SK-N-SH (cell line): ENCODE results near the gene KRT23. TPM values are rescaled to one million over a fixed set of nuclear protein-coding genes. Genes with fewer than 3 reads are reported as not detected.

Source experiments
- CTCF ChIA-PET: fragments of 300-600, 350-600 bp; formaldehyde crosslinking; extraction: SDS; loops from one replicate; lab custom pipeline; 2021; lab: Yijun Ruan, JAX
- POLR2A ChIA-PET: fragments of 350-600 bp; sonication (Branson Sonifier 250); formaldehyde crosslinking; extraction: SDS; loops from one replicate; lab custom pipeline; 2020; ENCODE audit warnings: antibody characterized with exemption, inconsistent platforms; lab: Yijun Ruan, JAX
- DNase-seq: peaks from one replicate; pipeline ENCODE4 v3.0.0; 2012
- H2AFZ ChIP-seq: fragments of 200-600 bp; sonication (generic); 2 replicates; pipeline ENCODE4 v1.8.1; 2016; ENCODE audit warnings: antibody characterized with exemption, mild to moderate bottlenecking, low read depth
- H3F3A ChIP-seq: fragments of 200-600 bp; sonication (generic); replicated peaks from 2 replicates; pipeline ENCODE3; 2016; ENCODE audit warnings: antibody characterized with exemption, mild to moderate bottlenecking; ENCODE audit not compliant: insufficient read depth
- H3K27ac ChIP-seq, 2 experiments: fragments of 200-500 bp in 1 of 2; fragments of 200-600 bp in 1 of 2; sonication (Bioruptor generic) in 1 of 2; sonication (generic), shearing (Covaris generic) in 1 of 2; 2 replicates each; pipeline versions ENCODE4 v1.5.1 to v1.6.1; 2014 to 2016; ENCODE audit warnings: low read depth in 2 of 2, inconsistent platforms in 1 of 2, low read length in 1 of 2, mild to moderate bottlenecking in 1 of 2, mixed read lengths in 1 of 2
- H3K27me3 ChIP-seq: fragments of 200-600 bp; sonication (generic), shearing (Covaris generic); 2 replicates; pipeline ENCODE4 v1.6.1; 2016; ENCODE audit warnings: mixed run types; ENCODE audit not compliant: insufficient read depth
- H3K36me3 ChIP-seq, 2 experiments: fragments of 200-500 bp in 1 of 2; fragments of 200-600 bp in 1 of 2; sonication (Bioruptor generic) in 1 of 2; sonication (generic) in 1 of 2; replicated peaks in 1 of 2; 2 replicates each; pipeline versions ENCODE3 to v1.5.1; 2014 to 2016; ENCODE audit warnings: low read length in 1 of 2, mild to moderate bottlenecking in 1 of 2; ENCODE audit not compliant: insufficient read depth in 2 of 2, control insufficient read depth in 1 of 2
- H3K4me1 ChIP-seq, 2 experiments: fragments of 200-500 bp in 1 of 2; fragments of 200-600 bp in 1 of 2; sonication (Bioruptor generic) in 1 of 2; sonication (generic), shearing (Covaris generic) in 1 of 2; 2 replicates each; pipeline versions ENCODE4 v1.5.1 to v1.6.1; 2014 to 2016; ENCODE audit warnings: low read depth in 1 of 2, low read length in 1 of 2, mixed run types in 1 of 2; ENCODE audit not compliant: insufficient read depth in 2 of 2, control insufficient read depth in 1 of 2
- H3K4me2 ChIP-seq: fragments of 200-600 bp; sonication (generic), shearing (Covaris generic); 2 replicates; pipeline ENCODE4 v1.6.1; 2017; ENCODE audit warnings: mixed run types
- H3K4me3 ChIP-seq, 2 experiments: fragments of 200-500 bp in 1 of 2; fragments of 200-600 bp in 1 of 2; sonication (Bioruptor generic) in 1 of 2; sonication (generic), shearing (Covaris generic) in 1 of 2; 2 replicates each; pipeline versions ENCODE4 v1.5.1 to v1.8.1; 2014 to 2016; ENCODE audit warnings: low read depth in 2 of 2, inconsistent platforms in 1 of 2, low read length in 1 of 2, mild to moderate bottlenecking in 1 of 2, mixed read lengths in 1 of 2, moderate library complexity in 1 of 2
- H3K79me2 ChIP-seq: fragments of 200-600 bp; sonication (generic); 2 replicates; pipeline ENCODE4 v1.8.1; 2017; ENCODE audit warnings: mild to moderate bottlenecking; ENCODE audit not compliant: insufficient read depth
- H3K9ac ChIP-seq: fragments of 200-600 bp; sonication (generic); 2 replicates; pipeline ENCODE4 v1.6.1; 2017; ENCODE audit warnings: mixed run types
- H3K9me2 ChIP-seq: fragments of 200-600 bp; sonication (generic); 2 replicates; pipeline ENCODE4 v1.6.1; 2017; ENCODE audit warnings: mixed run types
- H3K9me3 ChIP-seq: fragments of 200-600 bp; sonication (generic); 2 replicates; pipeline ENCODE4 v1.6.1; 2017; ENCODE audit warnings: mixed run types, mild to moderate bottlenecking, moderate library complexity
- H4K20me1 ChIP-seq: fragments of 200-600 bp; sonication (generic); 2 replicates; pipeline ENCODE4 v1.6.1; 2017; ENCODE audit warnings: mild to moderate bottlenecking, mixed run types; ENCODE audit not compliant: insufficient read depth
- CHD2 ChIP-seq: fragments of 150-350 bp; IDR thresholded peaks from 2 replicates; pipeline ENCODE4 v1.6.1; 2018; ENCODE audit warnings: low read length; ENCODE audit not compliant: partially characterized antibody
- CTCF ChIP-seq: fragments of 200-600 bp; sonication (generic); IDR thresholded peaks from 2 replicates; pipeline ENCODE4 v1.6.1; 2017; ENCODE audit warnings: antibody characterized with exemption, mild to moderate bottlenecking, moderate library complexity
- ELF1 ChIP-seq: IDR thresholded peaks from 2 replicates; pipeline ENCODE4 v1.4.0; 2012
- EP300 ChIP-seq, 2 experiments: IDR thresholded peaks; 2 replicates each; pipeline versions ENCODE4 v1.4.0 to v1.6.1; 2012; ENCODE audit warnings: borderline replicate concordance in 1 of 2, low read depth in 1 of 2, low read length in 1 of 2
- FOSL2 ChIP-seq: IDR thresholded peaks from 2 replicates; pipeline ENCODE4 v1.4.0; 2012; ENCODE audit warnings: low read depth, mild to moderate bottlenecking, moderate library complexity, borderline replicate concordance
- FOXJ3 ChIP-seq: sonication (generic); formaldehyde crosslinking; IDR thresholded peaks from 2 replicates; pipeline ENCODE4 v1.5.1; 2020; ENCODE audit warnings: mild to moderate bottlenecking, missing genetic modification reagents
- FOXM1 ChIP-seq: IDR thresholded peaks from 2 replicates; pipeline ENCODE4 v1.4.0; 2012; ENCODE audit warnings: low read depth, mild to moderate bottlenecking
- GABPA ChIP-seq: IDR thresholded peaks from 2 replicates; pipeline ENCODE4 v1.4.0; 2012; ENCODE audit warnings: low read depth, mild to moderate bottlenecking
- IRF3 ChIP-seq: fragments of 150-350 bp; IDR thresholded peaks from 2 replicates; pipeline ENCODE4 v1.6.1; 2016; ENCODE audit warnings: mild to moderate bottlenecking, low read depth, low read length
- JUND ChIP-seq: IDR thresholded peaks from 2 replicates; pipeline ENCODE4 v1.4.0; 2012
- MEF2A ChIP-seq: IDR thresholded peaks from 2 replicates; pipeline ENCODE4 v1.4.0; 2012; ENCODE audit warnings: low read depth, borderline replicate concordance
- MXI1 ChIP-seq: IDR thresholded peaks from 2 replicates; pipeline ENCODE4 v1.6.1; 2012; ENCODE audit warnings: mild to moderate bottlenecking, low read depth, low read length, improper control_type of control experiment
- NFIC ChIP-seq: IDR thresholded peaks from 2 replicates; pipeline ENCODE4 v1.4.0; 2012; ENCODE audit warnings: borderline replicate concordance
- NRF1 ChIP-seq: IDR thresholded peaks from 2 replicates; pipeline ENCODE4 v1.6.1; 2012; ENCODE audit warnings: low read depth, mild to moderate bottlenecking, low read length
- POLR2AphosphoS5 ChIP-seq: IDR thresholded peaks from 2 replicates; pipeline ENCODE4 v1.6.1; 2012; ENCODE audit warnings: low read depth, low read length
- SMC3 ChIP-seq: IDR thresholded peaks from 2 replicates; pipeline ENCODE4 v1.6.1; 2012; ENCODE audit warnings: low read depth, low read length, improper control_type of control experiment
- TAF1 ChIP-seq: IDR thresholded peaks from 2 replicates; pipeline ENCODE4 v1.6.1; 2012; ENCODE audit warnings: low read depth, mild to moderate bottlenecking, low read length, moderate library complexity, borderline replicate concordance
- TCF12 ChIP-seq: IDR thresholded peaks from 2 replicates; pipeline ENCODE4 v1.4.0; 2012
- TEAD4 ChIP-seq: IDR thresholded peaks from 2 replicates; pipeline ENCODE4 v1.4.0; 2012; ENCODE audit warnings: mild to moderate bottlenecking, borderline replicate concordance; ENCODE audit not compliant: insufficient read depth
- USF2 ChIP-seq: fragments of 150-350 bp; IDR thresholded peaks from 2 replicates; pipeline ENCODE4 v1.6.1; 2017; ENCODE audit warnings: antibody characterized with exemption, low read length, low read depth, borderline replicate concordance
- YY1 ChIP-seq: IDR thresholded peaks from 2 replicates; pipeline ENCODE4 v1.4.0; 2012; ENCODE audit warnings: low read depth, mild to moderate bottlenecking
- ZBTB33 ChIP-seq: IDR thresholded peaks from 2 replicates; pipeline ENCODE4 v1.4.0; 2012; ENCODE audit warnings: low read depth, borderline replicate concordance
- WGBS: methylation state at CpG from one replicate; pipeline ENCODE4 v1.1.6; 2017; ENCODE audit warnings: low lambda C conversion rate; 5-methylcytosine and 5-hydroxymethylcytosine counted together
- polyA plus RNA-seq, 3 experiments: library from polyadenylated mRNA; depleted of rRNA; stranded (reverse); fragments of >200 nt; gene quantifications; 2 replicates each; pipeline ENCODE4 v1.2.3, GENCODE V29; 2012

The KRT23 gene
- polyA plus RNA-seq, 1 of the 3 experiments (the other 2 are of a cell fraction): not detected

GRCh38 chr17:40947929-40948328 is 10.5 kb upstream of the KRT23 start:
- no peak overlapping the region for H3K4me2 ChIP-seq
- no peaks in the 10 kb centered on the region for H4K20me1 ChIP-seq
- H3K27ac ChIP-seq: no peak overlapping the region
- no peaks in the 10 kb centered on the region for H3K9me2 ChIP-seq
- POLR2A ChIA-PET: no interaction called here
- no peak overlapping the region for H3K9ac ChIP-seq
- H3K79me2 ChIP-seq: no peaks in the 10 kb centered on the region
- DNase-seq: no peak
- no peak overlapping the region for H3K4me3 ChIP-seq
- no peaks in the 10 kb centered on the region for H3F3A ChIP-seq
- no peak for TF ChIP-seq USF2
- no peak for TF ChIP-seq FOXJ3 (CRISPR knock-in tag)
- no peak for TF ChIP-seq JUND
- TF ChIP-seq CHD2: no peak
- TF ChIP-seq MEF2A: no peak
- TF ChIP-seq YY1: no peak
- TF ChIP-seq TEAD4: no peak
- no peak for TF ChIP-seq NFIC
- TF ChIP-seq GABPA: no peak
- no peak for TF ChIP-seq ZBTB33
- TF ChIP-seq EP300 (IDR thresholded peaks at IDR 0.05; ENCODE audit: borderline replicate concordance in 1 of 2, low read depth in 1 of 2, low read length in 1 of 2): no peak
- TF ChIP-seq POLR2AphosphoS5: no peak
- TF ChIP-seq MXI1: no peak
- no peak for TF ChIP-seq ELF1
- TF ChIP-seq NRF1: no peak
- no peak for TF ChIP-seq TAF1
- no peak for TF ChIP-seq FOSL2
- H3K27me3 ChIP-seq: peaks cover 52% of the 10 kb centered on the region; the same call in 1 of the 2 replicates
- no peaks in the 10 kb centered on the region for H3K36me3 ChIP-seq
- CTCF ChIA-PET: interaction anchor here (0.8 to 1.5 kb wide), 4 partner anchors 16 to 715 kb away, joined by 3 to 6 read pairs (median 4); no protein-coding TSS in a partner anchor
- H3K4me1 ChIP-seq: no peaks in the 10 kb centered on the region
- H3K9me3 ChIP-seq: no peaks in the 10 kb centered on the region
- 13% methylated on average over 2 of the region's 2 CpGs for WGBS
- no peak overlapping the region for H2AFZ ChIP-seq

- DNase-seq: no peak
- no peaks in the 10 kb centered on the region for H3K79me2 ChIP-seq
- H4K20me1 ChIP-seq: no peaks in the 10 kb centered on the region
- no peak overlapping the region for H2AFZ ChIP-seq
- no peaks in the 10 kb centered on the region for H3K4me1 ChIP-seq
- no peak overlapping the region for H3K4me3 ChIP-seq
- H3K9me3 ChIP-seq: no peaks in the 10 kb centered on the region
- CTCF ChIA-PET: interaction anchor here (0.9 to 1.7 kb wide), 2 partner anchors 18 to 717 kb away, joined by 3 to 4 read pairs; no protein-coding TSS in a partner anchor
- peaks cover 63% of the 10 kb centered on the region; the same call in 1 of the 2 replicates for H3K27me3 ChIP-seq
- H3K27ac ChIP-seq: no peak overlapping the region
- H3K36me3 ChIP-seq: no peaks in the 10 kb centered on the region
- no peak overlapping the region for H3K4me2 ChIP-seq
- no peaks in the 10 kb centered on the region for H3K9me2 ChIP-seq
- WGBS: 41% methylated on average over 6 of the region's 6 CpGs
- POLR2A ChIA-PET: no interaction called here
- H3F3A ChIP-seq: no peaks in the 10 kb centered on the region
- H3K9ac ChIP-seq: no peak overlapping the region
- TF ChIP-seq CHD2 (no peak), SMC3 (no peak), NFIC (no peak), MXI1 (no peak), USF2 (no peak), TAF1 (no peak), IRF3 (no peak), TCF12 (no peak), CTCF (no peak), FOXM1 (no peak)
These were observed 8.0 kb upstream of the KRT23 start for GRCh38 chr17:40945414-40945813.
